HG02981 (cell line): ENCODE measurements around the gene DOCK9.

Source experiments
- ATAC-seq: cut with Tn5 transposase; IDR thresholded peaks from one replicate; pipeline ENCODE4 v1.9.1; 2021; ENCODE audit warnings: mild to moderate bottlenecking, moderate library complexity; ENCODE audit not compliant: unreplicated experiment

The DOCK9 gene

GRCh38 chr13:98800078-98800477, 177.8 kb downstream of the DOCK9 start:
- no peak for ATAC-seq

- no peak for ATAC-seq
Observed at GRCh38 chr13:98798849-98799645, 178.8 kb downstream of the DOCK9 start.

GRCh38 chr13:98797456-98797855, 180.4 kb downstream of the DOCK9 start:
- no peak for ATAC-seq

GRCh38 chr13:98796798-98797197, 181.1 kb downstream of the DOCK9 start:
- no peak for ATAC-seq

- ATAC-seq = no peak
Observed at GRCh38 chr13:98796191-98796590, 181.7 kb downstream of the DOCK9 start.

- no peak for ATAC-seq
Observed at GRCh38 chr13:98795220-98795619, 182.6 kb downstream of the DOCK9 start.

- no peak for ATAC-seq
Observed at GRCh38 chr13:98794498-98794897, 183.4 kb downstream of the DOCK9 start.

GRCh38 chr13:98792785-98793495, 184.9 kb downstream of the DOCK9 start:
- ATAC-seq = no peak

GRCh38 chr13:98792321-98792720, 185.5 kb downstream of the DOCK9 start:
- no peak for ATAC-seq

GRCh38 chr13:98791611-98792010, 186.3 kb downstream of the DOCK9 start:
- no peak for ATAC-seq

GRCh38 chr13:98787996-98788395, 189.9 kb downstream of the DOCK9 start:
- no peak for ATAC-seq

GRCh38 chr13:98787173-98787572, 190.7 kb downstream of the DOCK9 start:
- no peak for ATAC-seq

- no peak for ATAC-seq
Observed at GRCh38 chr13:98786023-98786422, 191.8 kb downstream of the DOCK9 start.

- ATAC-seq = no peak
Observed at GRCh38 chr13:98785405-98785804, 192.5 kb downstream of the DOCK9 start.

GRCh38 chr13:98784666-98785065, 193.2 kb downstream of the DOCK9 start:
- no peak for ATAC-seq

GRCh38 chr13:98783856-98784478, 193.9 kb downstream of the DOCK9 start:
- ATAC-seq = no peak

GRCh38 chr13:98782654-98783053, 195.2 kb downstream of the DOCK9 start:
- ATAC-seq = no peak

GRCh38 chr13:98781905-98782304, 196.0 kb downstream of the DOCK9 start:
- no peak for ATAC-seq

- no peak for ATAC-seq
Observed at GRCh38 chr13:98781470-98781869, 196.4 kb downstream of the DOCK9 start.

GRCh38 chr13:98781045-98781444, 196.8 kb downstream of the DOCK9 start:
- no peak for ATAC-seq

GRCh38 chr13:98780451-98780850, 197.4 kb downstream of the DOCK9 start:
- ATAC-seq = no peak

GRCh38 chr13:98779695-98780094, 198.2 kb downstream of the DOCK9 start:
- ATAC-seq = no peak
